Measurements from ENCODE around the gene ANKRD65.
"Not testable (repeated sequence)": the region's sequence is repeated elsewhere in the genome, so short reads cannot be mapped to it uniquely, and the experiment has no call there.

Gene ANKRD65

GRCh38 chr1:1387098-1388077 lies 33.7 kb downstream of the ANKRD65 start:
- DNase-seq (ENCODE audit: insufficient read length, low spot score) (no peak), FAIRE-seq (no peak)
- no peak for TF ChIP-seq CTCF (IDR thresholded peaks at IDR 0.05; ENCODE audit: insufficient read depth, missing control alignments)

- TF ChIP-seq CTCF (IDR thresholded peaks at IDR 0.05; ENCODE audit: insufficient read depth, missing control alignments), result no peak
- DNase-seq (ENCODE audit: insufficient read length, low spot score) (no peak), FAIRE-seq (no peak)
These were observed 35.1 kb downstream of the ANKRD65 start for GRCh38 chr1:1385931-1386330.

DNA sequence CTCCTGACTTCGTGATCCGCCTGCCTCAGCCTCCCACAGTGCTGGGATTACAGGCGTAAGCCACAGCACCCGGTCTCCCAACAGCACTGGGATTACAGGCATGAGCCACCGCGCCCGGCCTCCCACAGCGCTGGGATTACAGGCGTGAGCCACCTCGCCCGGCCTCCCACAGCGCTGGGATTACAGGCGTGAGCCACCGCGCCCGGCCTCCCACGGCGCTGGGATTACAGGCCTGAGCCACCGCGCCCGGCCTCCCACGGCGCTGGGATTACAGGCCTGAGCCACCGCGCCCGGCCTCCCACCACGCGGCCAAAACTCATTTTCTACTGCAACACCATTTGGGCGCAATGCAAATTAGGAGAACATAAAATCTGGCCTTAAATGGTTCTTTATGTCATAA lies 35.7 kb downstream of the ANKRD65 start:
- not testable (repeated sequence) for DNase-seq (ENCODE audit: insufficient read length, low spot score); FAIRE-seq

GRCh38 chr1:1381294-1381693 lies 39.8 kb downstream of the ANKRD65 start:
- no peak for FAIRE-seq
- DNase-seq (ENCODE audit: insufficient read length, low spot score), result no peak
- TF ChIP-seq CTCF (IDR thresholded peaks at IDR 0.05; ENCODE audit: insufficient read depth, missing control alignments), result no peak

DNA sequence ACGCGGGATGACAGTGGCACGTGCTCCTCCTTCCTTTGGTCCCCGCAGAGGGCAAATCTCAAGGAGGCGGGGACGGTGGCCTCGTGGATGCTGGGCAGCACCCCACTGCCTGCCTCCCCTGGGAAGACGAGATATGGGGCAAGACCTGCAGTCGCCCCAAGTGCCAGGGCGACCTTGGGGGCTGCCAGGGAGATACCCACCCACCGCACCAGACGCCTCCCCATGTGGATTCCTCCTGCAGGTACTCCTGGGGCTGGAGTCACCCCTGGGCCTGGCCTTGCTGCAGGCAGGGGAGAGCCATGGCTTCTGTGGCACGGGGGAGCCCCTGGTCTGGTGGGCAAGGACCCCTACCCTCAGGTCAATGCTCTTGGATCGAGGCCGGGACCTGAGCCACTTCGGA lies 40.2 kb downstream of the ANKRD65 start:
- no peak for DNase-seq (ENCODE audit: insufficient read length, low spot score)
- no peak for FAIRE-seq
- TF ChIP-seq CTCF (IDR thresholded peaks at IDR 0.05; ENCODE audit: insufficient read depth, missing control alignments), result no peak

GRCh38 chr1:1377540-1378205 lies 43.4 kb downstream of the ANKRD65 start:
- TF ChIP-seq CTCF (IDR thresholded peaks at IDR 0.05; ENCODE audit: insufficient read depth, missing control alignments), result no peak
- FAIRE-seq (no peak), DNase-seq (ENCODE audit: insufficient read length, low spot score) (no peak)

DNA sequence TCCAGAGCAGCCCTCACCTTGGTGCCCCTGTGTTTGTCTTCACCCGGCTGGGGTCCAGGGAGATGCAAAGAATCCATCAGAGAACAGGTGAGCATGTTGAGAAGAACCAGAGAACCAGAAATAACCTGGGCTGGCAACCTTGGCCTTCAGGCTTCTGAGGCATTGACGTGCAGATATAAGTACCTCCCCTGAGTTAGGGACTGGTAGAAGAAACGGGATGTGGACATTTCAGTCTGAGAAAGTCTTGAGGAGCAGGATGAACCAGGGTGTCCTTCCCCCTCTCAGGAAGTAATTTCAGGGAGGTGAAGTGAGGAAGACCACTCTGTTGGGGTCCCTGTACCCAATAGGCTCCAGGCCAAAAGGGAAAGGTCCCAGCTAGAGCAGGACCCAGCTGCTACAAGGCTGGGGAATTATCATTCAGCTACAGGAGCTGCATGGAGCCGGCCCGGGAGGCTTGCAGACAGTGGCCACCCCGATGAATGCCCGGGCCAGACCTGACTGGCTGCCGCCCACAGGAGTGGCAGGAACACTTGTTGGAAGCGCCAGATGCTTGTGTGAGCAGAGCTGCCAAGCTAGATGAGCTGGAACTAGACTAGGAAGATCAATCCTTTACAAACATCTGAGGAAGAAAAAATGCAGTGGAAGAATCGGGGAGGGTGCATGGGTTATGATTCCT lies 44.4 kb downstream of the ANKRD65 start:
- FAIRE-seq (no peak), DNase-seq (ENCODE audit: insufficient read length, low spot score) (no peak)
- no peak for TF ChIP-seq CTCF (IDR thresholded peaks at IDR 0.05; ENCODE audit: insufficient read depth, missing control alignments)
